Prostate gland (tissue), 2 donors: ENCODE results near the gene PTPRD.

Experiments used
- POLR2A ChIP-seq: fragments of 450-650 bp; IDR thresholded peaks from one replicate; pipeline ENCODE4 v1.6.1; 2016; ENCODE audit warnings: antibody characterized with exemption, mild to moderate bottlenecking
- POLR2AphosphoS5 ChIP-seq: sonication (generic); formaldehyde crosslinking; IDR thresholded peaks from one replicate; pipeline ENCODE4 v1.6.1; 2017; ENCODE audit warnings: antibody characterized with exemption
- TF ChIP-seq, protein P1 (sequence below), 4 experiments: fragments of 200-600 bp in 2 of 4; fragments of 450-650 bp in 2 of 4; sonication (generic) in 2 of 4; IDR thresholded peaks; 1 replicate in 3 of 4; 2 replicates in 1 of 4; pipeline ENCODE4 v1.5.1; 2016 to 2019; ENCODE audit warnings: antibody characterized with exemption in 4 of 4, mild to moderate bottlenecking in 2 of 4, moderate library complexity in 2 of 4

DNA sequence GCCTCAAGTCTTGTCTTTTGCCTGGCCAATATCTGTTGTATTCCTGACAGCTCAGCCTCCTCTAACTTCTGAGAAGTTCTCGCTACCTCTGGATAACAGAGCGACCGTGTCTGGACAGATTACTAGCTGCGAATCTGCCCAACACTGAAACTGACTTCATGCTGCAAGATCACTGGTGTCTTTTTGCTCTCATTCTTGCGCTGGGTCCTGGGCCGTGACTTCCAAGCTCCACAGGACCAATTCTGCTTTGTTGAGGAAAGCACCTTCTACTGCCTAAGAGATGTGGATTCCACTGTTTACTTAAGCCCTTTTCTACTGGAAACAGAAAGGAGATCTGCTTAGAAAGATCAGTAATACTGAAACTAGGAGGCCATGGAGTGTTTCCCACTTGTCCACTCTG lies 1834.4 kb downstream of the PTPRD start:
- TF ChIP-seq POLR2A (no peak), POLR2AphosphoS5 (no peak)
- TF ChIP-seq, protein P1, sequence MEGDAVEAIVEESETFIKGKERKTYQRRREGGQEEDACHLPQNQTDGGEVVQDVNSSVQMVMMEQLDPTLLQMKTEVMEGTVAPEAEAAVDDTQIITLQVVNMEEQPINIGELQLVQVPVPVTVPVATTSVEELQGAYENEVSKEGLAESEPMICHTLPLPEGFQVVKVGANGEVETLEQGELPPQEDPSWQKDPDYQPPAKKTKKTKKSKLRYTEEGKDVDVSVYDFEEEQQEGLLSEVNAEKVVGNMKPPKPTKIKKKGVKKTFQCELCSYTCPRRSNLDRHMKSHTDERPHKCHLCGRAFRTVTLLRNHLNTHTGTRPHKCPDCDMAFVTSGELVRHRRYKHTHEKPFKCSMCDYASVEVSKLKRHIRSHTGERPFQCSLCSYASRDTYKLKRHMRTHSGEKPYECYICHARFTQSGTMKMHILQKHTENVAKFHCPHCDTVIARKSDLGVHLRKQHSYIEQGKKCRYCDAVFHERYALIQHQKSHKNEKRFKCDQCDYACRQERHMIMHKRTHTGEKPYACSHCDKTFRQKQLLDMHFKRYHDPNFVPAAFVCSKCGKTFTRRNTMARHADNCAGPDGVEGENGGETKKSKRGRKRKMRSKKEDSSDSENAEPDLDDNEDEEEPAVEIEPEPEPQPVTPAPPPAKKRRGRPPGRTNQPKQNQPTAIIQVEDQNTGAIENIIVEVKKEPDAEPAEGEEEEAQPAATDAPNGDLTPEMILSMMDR (IDR thresholded peaks at IDR 0.05), result no peak
